IMR-90 (cell line): ENCODE measurements around the gene SPNS2. TPM values are rescaled to one million over a fixed set of nuclear protein-coding genes. Genes with fewer than 3 reads are reported as not detected.

Experiments used
- ATAC-seq: fragments of 200-7000 bp; cut with Tn5 transposase; 2 replicates; pipeline ENCODE4 v1.9.1; 2020; ENCODE audit warnings: low read depth, mild to moderate bottlenecking, moderate library complexity
- BruUV-seq: library from RNA; stranded (reverse); fragments of 400-500 nt; replicated peaks from 2 replicates; lab custom pipeline; 2021; lab: Mats Ljungman, UMichigan
- CTCF ChIA-PET: fragments of 300-600 bp; formaldehyde crosslinking; extraction: SDS; loops from one replicate; lab custom pipeline; 2021; ENCODE audit warnings: antibody characterized with exemption; lab: Yijun Ruan, JAX
- POLR2A ChIA-PET: fragments of 300-600 bp; sonication (Branson Sonifier 250); formaldehyde crosslinking; loops from one replicate; lab custom pipeline; 2022; ENCODE audit warnings: antibody characterized with exemption; ENCODE audit not compliant: unreplicated experiment; lab: Charles Lee
- DNase-seq: peaks from one replicate; pipeline ENCODE4 v3.0.0; 2013
- H2AFZ ChIP-seq: replicated peaks from 2 replicates; pipeline ENCODE3; 2013; ENCODE audit warnings: low read length, mild to moderate bottlenecking; ENCODE audit not compliant: poor library complexity
- H2AK5ac ChIP-seq: 2 replicates; pipeline ENCODE4 v1.6.1; 2013; ENCODE audit warnings: low read depth, low read length, inconsistent platforms
- H2AK9ac ChIP-seq: replicated peaks from 2 replicates; pipeline ENCODE3; 2013; ENCODE audit warnings: mild to moderate bottlenecking, low read depth, low read length, moderate library complexity; ENCODE audit not compliant: poor library complexity
- H2BK120ac ChIP-seq: 2 replicates; pipeline ENCODE4 v1.6.1; 2013; ENCODE audit warnings: low read depth, low read length, inconsistent platforms
- H2BK15ac ChIP-seq: 3 replicates; pipeline ENCODE4 v1.6.1; 2013; ENCODE audit warnings: low read depth, low read length, inconsistent platforms
- H2BK20ac ChIP-seq: 2 replicates; pipeline ENCODE4 v1.6.1; 2013; ENCODE audit warnings: low read depth, mild to moderate bottlenecking, inconsistent platforms, low read length, moderate library complexity
- H2BK5ac ChIP-seq: 2 replicates; pipeline ENCODE4 v1.6.1; 2013; ENCODE audit warnings: mild to moderate bottlenecking, low read depth, low read length, inconsistent platforms; ENCODE audit not compliant: poor library complexity, severe bottlenecking
- H3K14ac ChIP-seq: replicated peaks from 2 replicates; pipeline ENCODE4 v1.6.1; 2013; ENCODE audit warnings: low read depth, low read length, inconsistent platforms
- H3K18ac ChIP-seq: 2 replicates; pipeline ENCODE4 v1.6.1; 2013; ENCODE audit warnings: low read depth, low read length, control low read depth
- H3K23ac ChIP-seq: 2 replicates; pipeline ENCODE4 v1.6.1; 2013; ENCODE audit warnings: low read depth, low read length, inconsistent platforms
- H3K27ac ChIP-seq: 2 replicates; pipeline ENCODE4 v1.5.1; 2013; ENCODE audit warnings: mild to moderate bottlenecking, control low read depth, low read length; ENCODE audit not compliant: insufficient read depth
- H3K27me3 ChIP-seq: 2 replicates; pipeline ENCODE4 v1.6.1; 2013; ENCODE audit warnings: low read length; ENCODE audit not compliant: control insufficient read depth, insufficient read depth
- H3K36me3 ChIP-seq: 2 replicates; pipeline ENCODE4 v1.6.1; 2013; ENCODE audit warnings: low read length, mixed read lengths; ENCODE audit not compliant: control insufficient read depth, insufficient read depth
- H3K4ac ChIP-seq: 2 replicates; pipeline ENCODE4 v1.6.1; 2013; ENCODE audit warnings: low read depth, low read length, inconsistent platforms
- H3K4me1 ChIP-seq: 2 replicates; pipeline ENCODE4 v1.6.1; 2013; ENCODE audit warnings: low read length, mixed read lengths; ENCODE audit not compliant: control insufficient read depth, insufficient read depth
- H3K4me2 ChIP-seq: 2 replicates; pipeline ENCODE4 v1.6.1; 2013; ENCODE audit warnings: low read depth, mild to moderate bottlenecking, control low read depth, low read length, moderate library complexity
- H3K4me3 ChIP-seq: 2 replicates; pipeline ENCODE4 v1.5.1; 2013; ENCODE audit warnings: low read depth, mild to moderate bottlenecking, control low read depth, low read length, moderate library complexity; ENCODE audit not compliant: insufficient read depth
- H3K56ac ChIP-seq: 2 replicates; pipeline ENCODE4 v1.6.1; 2013; ENCODE audit warnings: low read length, inconsistent platforms; ENCODE audit not compliant: insufficient read depth; ENCODE audit errors: extremely low read depth
- H3K79me1 ChIP-seq, 2 experiments: 2 replicates each; pipeline ENCODE4 v1.6.1; 2013; ENCODE audit warnings: low read length in 2 of 2, inconsistent platforms in 1 of 2, low read depth in 1 of 2
- H3K9ac ChIP-seq: 2 replicates; pipeline ENCODE4 v1.6.1; 2013; ENCODE audit warnings: low read depth, low read length, control low read depth
- H3K9me1 ChIP-seq: 2 replicates; pipeline ENCODE4 v1.6.1; 2013; ENCODE audit warnings: low read length, inconsistent platforms; ENCODE audit not compliant: insufficient read depth
- H3K9me3 ChIP-seq: 2 replicates; pipeline ENCODE4 v1.6.1; 2013; ENCODE audit warnings: low read length; ENCODE audit not compliant: control insufficient read depth, insufficient read depth
- H4K20me1 ChIP-seq: 2 replicates; pipeline ENCODE4 v1.6.1; 2013; ENCODE audit warnings: low read length, inconsistent platforms; ENCODE audit not compliant: insufficient read depth
- H4K5ac ChIP-seq: 2 replicates; pipeline ENCODE4 v1.6.1; 2013; ENCODE audit warnings: mild to moderate bottlenecking, low read depth, low read length, control low read depth
- H4K8ac ChIP-seq, 2 experiments: 2 replicates each; pipeline ENCODE4 v1.6.1; 2013; ENCODE audit warnings: low read depth in 2 of 2, low read length in 2 of 2, control low read depth in 1 of 2, inconsistent platforms in 1 of 2
- H4K91ac ChIP-seq: 2 replicates; pipeline ENCODE4 v1.6.1; 2013; ENCODE audit warnings: low read depth, low read length, inconsistent platforms; ENCODE audit not compliant: insufficient read depth
- BHLHE40 ChIP-seq: fragments of 150-350 bp; IDR thresholded peaks from 2 replicates; pipeline ENCODE4 v1.6.1; 2016; ENCODE audit warnings: mild to moderate bottlenecking, low read depth, low read length
- CEBPB ChIP-seq: IDR thresholded peaks from 2 replicates; pipeline ENCODE4 v1.6.1; 2012; ENCODE audit warnings: low read depth, low read length, improper control_type of control experiment
- CHD1 ChIP-seq: IDR thresholded peaks from 2 replicates; pipeline ENCODE4 v1.6.1; 2012; ENCODE audit warnings: low read depth, low read length, improper control_type of control experiment
- FOS ChIP-seq: fragments of 150-350 bp; IDR thresholded peaks from 2 replicates; pipeline ENCODE4 v1.6.1; 2016; ENCODE audit warnings: low read depth, low read length
- MAFK ChIP-seq: IDR thresholded peaks from 2 replicates; pipeline ENCODE4 v1.6.1; 2012; ENCODE audit warnings: low read depth, low read length, improper control_type of control experiment
- MAZ ChIP-seq: IDR thresholded peaks from 2 replicates; pipeline ENCODE4 v1.6.1; 2012; ENCODE audit warnings: low read depth, mild to moderate bottlenecking, low read length, improper control_type of control experiment, moderate library complexity, borderline replicate concordance
- MXI1 ChIP-seq: IDR thresholded peaks from 2 replicates; pipeline ENCODE4 v1.6.1; 2012; ENCODE audit warnings: low read depth, mild to moderate bottlenecking, low read length, moderate library complexity, borderline replicate concordance
- NFE2L2 ChIP-seq: fragments of 150-350 bp; IDR thresholded peaks from 2 replicates; pipeline ENCODE4 v1.6.1; 2016; ENCODE audit warnings: low read depth, mild to moderate bottlenecking, low read length
- POLR2A ChIP-seq: IDR thresholded peaks from 2 replicates; pipeline ENCODE4 v1.6.1; 2012; ENCODE audit warnings: mild to moderate bottlenecking, low read depth, low read length
- RAD21 ChIP-seq: IDR thresholded peaks from 2 replicates; pipeline ENCODE4 v1.6.1; 2012; ENCODE audit warnings: low read length, improper control_type of control experiment
- RCOR1 ChIP-seq: IDR thresholded peaks from 2 replicates; pipeline ENCODE4 v1.6.1; 2012; ENCODE audit warnings: mild to moderate bottlenecking, low read length, improper control_type of control experiment; ENCODE audit not compliant: insufficient replicate concordance
- RFX5 ChIP-seq: IDR thresholded peaks from 2 replicates; pipeline ENCODE4 v1.8.0; 2012; ENCODE audit warnings: low read depth, mild to moderate bottlenecking, low read length, moderate library complexity
- SMC3 ChIP-seq: fragments of 150-350 bp; IDR thresholded peaks from 2 replicates; pipeline ENCODE4 v1.6.1; 2016; ENCODE audit warnings: low read depth, mild to moderate bottlenecking, antibody characterized with exemption, low read length, moderate library complexity
- WGBS, 2 experiments: methylation state at CpG; one replicate each; pipeline versions ENCODE4 v1.1.5 to v1.1.7; 2013; ENCODE audit warnings: missing lambda C conversion rate in 2 of 2; ENCODE audit not compliant: insufficient read length in 1 of 2; ENCODE audit errors: extremely low coverage in 2 of 2; 5-methylcytosine and 5-hydroxymethylcytosine counted together
- dilution Hi-C: fragments of 300-500 bp; cut with HindIII; formaldehyde crosslinking; loops from one replicate; pipeline ENCODE4 v1.14.3; 2018; ENCODE audit warnings: low sequenced_read_pairs; ENCODE audit not compliant: unreplicated experiment
- in situ Hi-C: fragments of 300-500 bp; cut with MboI; formaldehyde crosslinking; loops from 3 replicates; pipeline ENCODE4 v1.14.3; 2019; ENCODE audit warnings: low sequenced_read_pairs, inconsistent platforms, mixed read lengths
- intact Hi-C: fragments of 100-400 bp; cut with micrococcal nuclease; formaldehyde crosslinking; loops from 2 replicates; pipeline ENCODE4 v1.10.0; 2022
- polyA plus RNA-seq, 3 experiments: library from polyadenylated mRNA; depleted of rRNA; stranded (reverse); fragments of >200 nt; gene quantifications; 2 replicates each; pipeline ENCODE4 v1.2.3, GENCODE V29; 2012; ENCODE audit warnings: low replicate concordance in 1 of 3
- total RNA-seq: library from RNA; depleted of rRNA; stranded (reverse); fragments of >200 nt; gene quantifications from 2 replicates; pipeline ENCODE4 v1.2.3, GENCODE V29; 2012
- TF ChIP-seq, protein P1 (sequence below): fragments of 150-350 bp; IDR thresholded peaks from 2 replicates; pipeline ENCODE4 v1.6.1; 2017; ENCODE audit warnings: mild to moderate bottlenecking, antibody characterized with exemption, low read length, low read depth
- TF ChIP-seq, protein P2 (sequence below): fragments of 150-350 bp; IDR thresholded peaks from 2 replicates; pipeline ENCODE4 v1.6.1; 2016; ENCODE audit warnings: low read depth, mild to moderate bottlenecking, low read length, moderate library complexity, borderline replicate concordance
- TF ChIP-seq, protein P3 (sequence below): conservative IDR thresholded peaks from 2 replicates; pipeline ENCODE4 v1.5.1; 2012; ENCODE audit warnings: mild to moderate bottlenecking, low read depth, low read length, improper control_type of control experiment

Gene SPNS2
- total and polyA plus RNA-seq, 2 of the 4 experiments (the other 2 are of a cell fraction), result under 0.01 TPM; not detected in 1

GRCh38 chr17:4522661-4523060 is 24.0 kb downstream of the SPNS2 start:
- Histone ChIP-seq H3K27ac (no peak overlapping the region), H4K5ac (no peak overlapping the region), H2BK20ac (no peak overlapping the region), H3K4me3 (no peak overlapping the region), H3K9me3 (peaks cover 2% of the 10 kb centered on the region; the same call in 1 of the 2 replicates), H3K9me1 (0 out of 2 replicates have a peak, but pooled peaks cover 3% of the 10 kb centered on the region), H4K91ac (no peak overlapping the region), H4K8ac (no peak overlapping the region), H2BK5ac (no peak overlapping the region), H2AFZ (peak overlapping the region; percentile 15), H3K4me1 (no peaks in the 10 kb centered on the region; the same call in 1 of the 2 replicates), H2AK5ac (no peak overlapping the region), H3K56ac (no peak overlapping the region), H2BK15ac (no peak overlapping the region), H4K20me1 (no peaks in the 10 kb centered on the region), H3K9ac (no peak overlapping the region), H3K79me1 (no peaks in the 10 kb centered on the region), H3K4ac (no peak overlapping the region), H3K27me3 (peaks cover 16% of the 10 kb centered on the region), H3K36me3 (no peaks in the 10 kb centered on the region), H3K23ac (no peak overlapping the region), H2AK9ac (peak overlapping the region; percentile 46), H3K14ac (no peak overlapping the region), H3K18ac (no peak overlapping the region), H3K4me2 (no peak overlapping the region), H2BK120ac (no peak overlapping the region)
- intact Hi-C loops, result no loop called here
- in situ Hi-C loops, result no loop called here
- dilution Hi-C loops, result no loop called here
- BruUV-seq, result no TSS peak
- ATAC-seq (no peak), DNase-seq (no peak)
- ChIA-PET CTCF (no interaction called here), POLR2A (no interaction called here)
- TF ChIP-seq RCOR1 (no peak), MAZ (no peak), BHLHE40 (no peak), FOS (no peak), NFE2L2 (no peak), RAD21 (no peak), MAFK (no peak), RFX5 (no peak), MXI1 (no peak), CEBPB (no peak), POLR2A (no peak), CHD1 (no peak), SMC3 (no peak)
- TF ChIP-seq, protein P1, sequence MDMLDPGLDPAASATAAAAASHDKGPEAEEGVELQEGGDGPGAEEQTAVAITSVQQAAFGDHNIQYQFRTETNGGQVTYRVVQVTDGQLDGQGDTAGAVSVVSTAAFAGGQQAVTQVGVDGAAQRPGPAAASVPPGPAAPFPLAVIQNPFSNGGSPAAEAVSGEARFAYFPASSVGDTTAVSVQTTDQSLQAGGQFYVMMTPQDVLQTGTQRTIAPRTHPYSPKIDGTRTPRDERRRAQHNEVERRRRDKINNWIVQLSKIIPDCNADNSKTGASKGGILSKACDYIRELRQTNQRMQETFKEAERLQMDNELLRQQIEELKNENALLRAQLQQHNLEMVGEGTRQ, result no peak
- TF ChIP-seq, protein P2, sequence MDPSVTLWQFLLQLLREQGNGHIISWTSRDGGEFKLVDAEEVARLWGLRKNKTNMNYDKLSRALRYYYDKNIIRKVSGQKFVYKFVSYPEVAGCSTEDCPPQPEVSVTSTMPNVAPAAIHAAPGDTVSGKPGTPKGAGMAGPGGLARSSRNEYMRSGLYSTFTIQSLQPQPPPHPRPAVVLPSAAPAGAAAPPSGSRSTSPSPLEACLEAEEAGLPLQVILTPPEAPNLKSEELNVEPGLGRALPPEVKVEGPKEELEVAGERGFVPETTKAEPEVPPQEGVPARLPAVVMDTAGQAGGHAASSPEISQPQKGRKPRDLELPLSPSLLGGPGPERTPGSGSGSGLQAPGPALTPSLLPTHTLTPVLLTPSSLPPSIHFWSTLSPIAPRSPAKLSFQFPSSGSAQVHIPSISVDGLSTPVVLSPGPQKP, result no peak
- TF ChIP-seq, protein P3, sequence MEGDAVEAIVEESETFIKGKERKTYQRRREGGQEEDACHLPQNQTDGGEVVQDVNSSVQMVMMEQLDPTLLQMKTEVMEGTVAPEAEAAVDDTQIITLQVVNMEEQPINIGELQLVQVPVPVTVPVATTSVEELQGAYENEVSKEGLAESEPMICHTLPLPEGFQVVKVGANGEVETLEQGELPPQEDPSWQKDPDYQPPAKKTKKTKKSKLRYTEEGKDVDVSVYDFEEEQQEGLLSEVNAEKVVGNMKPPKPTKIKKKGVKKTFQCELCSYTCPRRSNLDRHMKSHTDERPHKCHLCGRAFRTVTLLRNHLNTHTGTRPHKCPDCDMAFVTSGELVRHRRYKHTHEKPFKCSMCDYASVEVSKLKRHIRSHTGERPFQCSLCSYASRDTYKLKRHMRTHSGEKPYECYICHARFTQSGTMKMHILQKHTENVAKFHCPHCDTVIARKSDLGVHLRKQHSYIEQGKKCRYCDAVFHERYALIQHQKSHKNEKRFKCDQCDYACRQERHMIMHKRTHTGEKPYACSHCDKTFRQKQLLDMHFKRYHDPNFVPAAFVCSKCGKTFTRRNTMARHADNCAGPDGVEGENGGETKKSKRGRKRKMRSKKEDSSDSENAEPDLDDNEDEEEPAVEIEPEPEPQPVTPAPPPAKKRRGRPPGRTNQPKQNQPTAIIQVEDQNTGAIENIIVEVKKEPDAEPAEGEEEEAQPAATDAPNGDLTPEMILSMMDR, result no peak
- no CpG with 5 or more reads among the region's 6 CpGs for WGBS, 2 experiments
